Esophagus muscularis mucosa (tissue), 4 donors: Measurements from ENCODE around the gene CCR1. TPM values are rescaled to one million over a fixed set of nuclear protein-coding genes. Genes with fewer than 3 reads are reported as not detected.

Experiments
- DNase-seq: peaks from one replicate; pipeline ENCODE4 v3.0.0-alpha.2; 2017; ENCODE audit errors: extremely low spot score
- H3K27ac ChIP-seq, 4 donors: fragments of 200-600 bp; sonication (generic); replicated peaks in 1 of 4; 1 replicate in 3 of 4; 2 replicates in 1 of 4; pipeline ENCODE4 v1.5.1; 2016 to 2019; ENCODE audit warnings: mild to moderate bottlenecking in 1 of 4
- H3K27me3 ChIP-seq, 4 donors: fragments of 200-600 bp; sonication (generic); one replicate each; pipeline versions ENCODE4 v1.5.1 to v1.6.0; 2016 to 2019
- H3K36me3 ChIP-seq, 4 donors: fragments of 200-600 bp; sonication (generic); one replicate each; pipeline ENCODE4 v1.5.1; 2016 to 2019
- H3K4me1 ChIP-seq, 4 donors: fragments of 200-600 bp; sonication (generic); one replicate each; pipeline ENCODE4 v1.5.1; 2016 to 2019
- H3K4me3 ChIP-seq, 4 donors: fragments of 200-600 bp; sonication (generic); 1 replicate in 2 of 4; 2 replicates in 2 of 4; pipeline ENCODE4 v1.5.1; 2016 to 2019; ENCODE audit warnings: mild to moderate bottlenecking in 4 of 4, moderate library complexity in 1 of 4
- H3K9me3 ChIP-seq, 4 donors: fragments of 200-600 bp; sonication (generic); 1 replicate in 3 of 4; 2 replicates in 1 of 4; pipeline ENCODE4 v1.5.1; 2016 to 2019
- EP300 ChIP-seq: sonication (generic); formaldehyde crosslinking; IDR thresholded peaks from one replicate; pipeline ENCODE4 v1.6.1; 2017; ENCODE audit warnings: antibody characterized with exemption
- POLR2A ChIP-seq: fragments of 450-650 bp; IDR thresholded peaks from one replicate; pipeline ENCODE4 v1.6.1; 2017; ENCODE audit warnings: antibody characterized with exemption, moderate library complexity, mild to moderate bottlenecking, low read depth
- POLR2AphosphoS5 ChIP-seq, 2 donors: sonication (generic); formaldehyde crosslinking; IDR thresholded peaks; one replicate each; pipeline ENCODE4 v1.6.1; 2017; ENCODE audit warnings: antibody characterized with exemption in 2 of 2
- WGBS: methylation state at CpG from one replicate; pipeline ENCODE4 v1.1.5; 2018; 5-methylcytosine and 5-hydroxymethylcytosine counted together
- intact Hi-C: fragments of 100-400 bp; cut with DNase I; formaldehyde crosslinking; loops from one replicate; pipeline ENCODE4 v1.15.1; 2023
- total RNA-seq, 4 donors: library from RNA; depleted of rRNA; stranded (reverse); fragments of >200 nt; gene quantifications; one replicate each; pipeline versions ENCODE4 v1.1.0 to v1.2.1, GENCODE V29; 2016
- TF ChIP-seq, protein P1 (sequence below), 3 experiments: fragments of 200-600 bp in 2 of 3; fragments of 450-650 bp in 1 of 3; sonication (generic) in 2 of 3; IDR thresholded peaks; one replicate each; pipeline ENCODE4 v1.5.1; 2017 to 2019; ENCODE audit warnings: antibody characterized with exemption in 3 of 3, mild to moderate bottlenecking in 2 of 3, moderate library complexity in 1 of 3

CCR1 gene
- total RNA-seq, 4 donors from 2014 or later: 5.3 to 42.1 (median 6.5) TPM

DNA sequence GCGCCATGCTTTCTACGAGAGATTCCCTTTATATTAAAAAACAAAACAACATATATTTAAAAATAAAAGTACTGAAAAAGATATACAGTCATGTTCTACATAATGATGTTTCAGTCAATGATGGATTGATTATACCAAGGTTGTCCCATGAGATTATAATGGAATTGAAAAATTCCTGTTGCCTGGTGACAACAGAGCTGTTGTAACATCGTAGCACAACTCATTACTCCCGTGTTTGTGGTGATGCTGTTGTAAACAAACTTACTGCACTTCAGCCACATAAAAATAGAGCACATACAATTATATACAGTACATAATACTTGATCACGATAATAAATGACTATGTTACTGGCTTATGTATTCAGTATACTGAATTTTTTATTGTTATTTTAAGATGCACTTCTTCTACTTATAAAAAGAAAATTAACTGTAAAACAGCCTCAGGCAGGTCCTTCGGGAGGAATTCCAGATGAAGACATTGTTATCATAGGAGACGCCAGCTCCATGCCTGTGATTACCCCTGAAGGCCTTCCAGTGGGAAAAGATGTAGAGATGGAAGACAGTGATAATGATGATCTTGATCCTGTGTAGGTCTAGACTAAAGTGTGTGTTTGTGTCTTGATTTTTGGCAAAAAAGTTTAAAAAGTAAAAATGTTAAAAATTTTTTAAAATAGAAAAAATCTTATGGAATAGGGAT, 11.7 kb downstream of the CCR1 start:
- TF ChIP-seq EP300 (no peak), POLR2A (no peak), POLR2AphosphoS5 (IDR thresholded peaks at IDR 0.05) (no peak)
- TF ChIP-seq, protein P1, sequence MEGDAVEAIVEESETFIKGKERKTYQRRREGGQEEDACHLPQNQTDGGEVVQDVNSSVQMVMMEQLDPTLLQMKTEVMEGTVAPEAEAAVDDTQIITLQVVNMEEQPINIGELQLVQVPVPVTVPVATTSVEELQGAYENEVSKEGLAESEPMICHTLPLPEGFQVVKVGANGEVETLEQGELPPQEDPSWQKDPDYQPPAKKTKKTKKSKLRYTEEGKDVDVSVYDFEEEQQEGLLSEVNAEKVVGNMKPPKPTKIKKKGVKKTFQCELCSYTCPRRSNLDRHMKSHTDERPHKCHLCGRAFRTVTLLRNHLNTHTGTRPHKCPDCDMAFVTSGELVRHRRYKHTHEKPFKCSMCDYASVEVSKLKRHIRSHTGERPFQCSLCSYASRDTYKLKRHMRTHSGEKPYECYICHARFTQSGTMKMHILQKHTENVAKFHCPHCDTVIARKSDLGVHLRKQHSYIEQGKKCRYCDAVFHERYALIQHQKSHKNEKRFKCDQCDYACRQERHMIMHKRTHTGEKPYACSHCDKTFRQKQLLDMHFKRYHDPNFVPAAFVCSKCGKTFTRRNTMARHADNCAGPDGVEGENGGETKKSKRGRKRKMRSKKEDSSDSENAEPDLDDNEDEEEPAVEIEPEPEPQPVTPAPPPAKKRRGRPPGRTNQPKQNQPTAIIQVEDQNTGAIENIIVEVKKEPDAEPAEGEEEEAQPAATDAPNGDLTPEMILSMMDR (IDR thresholded peaks at IDR 0.05): no peak
- Histone ChIP-seq H3K27me3 (no peaks in the 10 kb centered on the region), H3K36me3 (no peaks in the 10 kb centered on the region), H3K27ac (no peak overlapping the region), H3K4me1 (no peaks in the 10 kb centered on the region), H3K4me3 (no peak overlapping the region), H3K9me3 (peaks cover 0 to 33% (median 14%) of the 10 kb centered on the region in 4 donors)
- 83% methylated on average over 7 of the region's 7 CpGs for WGBS
- no peak for DNase-seq
- intact Hi-C loops: no loop called here

DNA sequence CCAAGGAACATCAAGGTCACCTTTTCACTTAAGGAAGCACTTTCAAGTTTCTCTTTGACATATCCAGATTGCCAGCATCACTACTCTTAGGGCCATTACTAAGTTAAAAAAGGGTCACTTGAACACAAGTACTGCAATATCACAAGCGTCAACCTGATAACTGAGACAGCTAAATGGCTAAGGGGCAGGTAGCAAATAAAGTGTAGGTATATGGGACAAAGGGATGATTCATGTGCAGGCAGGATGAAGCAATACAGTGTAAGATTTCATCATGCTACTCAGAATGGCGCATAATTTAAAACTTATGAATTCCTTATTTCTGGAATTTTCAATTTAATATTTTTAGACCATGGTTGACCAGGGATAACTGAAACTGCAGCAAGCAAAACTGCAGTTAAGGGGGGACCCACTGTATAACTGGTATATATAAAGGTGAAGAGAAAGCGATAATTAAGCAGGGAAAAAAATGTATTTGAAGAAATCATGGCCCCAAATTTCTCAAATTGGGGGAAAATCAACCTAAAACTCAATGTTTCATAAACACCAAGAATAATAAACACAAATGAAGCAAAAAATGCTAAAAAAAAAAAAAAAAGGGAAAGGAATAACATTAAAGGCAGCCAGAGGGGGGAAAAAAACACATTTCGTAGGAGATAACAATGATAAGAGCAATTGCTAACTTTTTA, 13.1 kb downstream of the CCR1 start:
- H3K27me3 ChIP-seq: no peaks in the 10 kb centered on the region
- WGBS: 92% methylated on average over 4 of the region's 4 CpGs
- H3K36me3 ChIP-seq: no peaks in the 10 kb centered on the region
- no peak for TF ChIP-seq POLR2A
- TF ChIP-seq EP300: no peak
- TF ChIP-seq, protein P1 (IDR thresholded peaks at IDR 0.05): no peak
- TF ChIP-seq POLR2AphosphoS5 (IDR thresholded peaks at IDR 0.05): no peak
- H3K4me3 ChIP-seq: no peak overlapping the region
- intact Hi-C loops: no loop called here
- no peak for DNase-seq
- no peak overlapping the region for H3K27ac ChIP-seq
- H3K9me3 ChIP-seq: peaks cover 0 to 33% (median 14%) of the 10 kb centered on the region in 4 donors
- H3K4me1 ChIP-seq: no peaks in the 10 kb centered on the region

DNA sequence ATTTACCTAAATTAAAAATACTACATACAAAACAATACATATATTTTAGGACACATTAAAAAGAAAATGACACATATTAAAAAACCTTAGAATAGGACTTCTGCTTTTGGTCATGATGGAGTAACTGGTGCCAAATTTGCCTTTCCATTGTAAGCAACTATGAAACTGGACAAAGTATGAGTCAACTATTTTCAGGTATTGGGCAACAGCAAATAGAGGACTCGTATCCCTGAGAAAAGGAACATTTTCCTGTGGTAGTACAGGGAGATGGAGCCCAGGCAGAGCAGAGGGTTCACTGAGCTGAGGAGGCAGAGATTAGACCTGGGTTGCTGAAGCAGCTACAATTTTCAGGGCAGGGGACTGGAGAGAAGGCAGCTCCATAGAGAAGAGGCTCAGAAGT, 14.7 kb downstream of the CCR1 start:
- TF ChIP-seq EP300 (no peak), POLR2AphosphoS5 (IDR thresholded peaks at IDR 0.05) (no peak), POLR2A (no peak)
- TF ChIP-seq, protein P1 (IDR thresholded peaks at IDR 0.05): no peak
- 75% methylated on average over 1 of the region's 1 CpG for WGBS
- intact Hi-C loops: no loop called here
- peaks cover 0 to 31% (median 14%) of the 10 kb centered on the region in 4 donors for H3K9me3 ChIP-seq
- H3K4me3 ChIP-seq: no peak overlapping the region
- no peak for DNase-seq
- H3K36me3 ChIP-seq: no peaks in the 10 kb centered on the region
- no peaks in the 10 kb centered on the region for H3K27me3 ChIP-seq
- H3K4me1 ChIP-seq: no peaks in the 10 kb centered on the region
- H3K27ac ChIP-seq: no peak overlapping the region

DNA sequence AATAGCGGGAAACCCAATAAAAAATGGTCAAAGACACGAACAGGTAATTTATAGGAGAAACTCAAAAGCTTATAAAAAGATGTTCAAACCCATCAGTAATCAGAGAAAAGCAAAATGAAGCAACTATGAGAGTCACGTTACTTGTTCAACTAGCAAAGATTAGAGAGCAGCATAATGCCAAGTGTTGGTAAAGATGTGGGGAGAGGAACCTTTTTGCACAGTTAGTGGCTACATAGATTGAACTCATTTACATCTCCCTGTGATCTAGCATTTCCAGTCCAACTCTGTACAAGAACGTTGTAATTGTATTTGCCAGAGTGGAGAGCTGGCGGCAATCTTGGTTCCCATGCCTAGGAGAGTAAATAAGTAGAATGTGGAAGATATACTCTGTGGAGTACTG, 15.2 kb downstream of the CCR1 start:
- TF ChIP-seq, protein P1 (IDR thresholded peaks at IDR 0.05): no peak
- no peak for TF ChIP-seq POLR2AphosphoS5 (IDR thresholded peaks at IDR 0.05)
- TF ChIP-seq POLR2A: no peak
- Histone ChIP-seq H3K36me3 (no peaks in the 10 kb centered on the region), H3K4me1 (no peaks in the 10 kb centered on the region), H3K27ac (no peak overlapping the region), H3K4me3 (no peak overlapping the region), H3K9me3 (peaks cover 0 to 26% (median 14%) of the 10 kb centered on the region in 4 donors), H3K27me3 (no peaks in the 10 kb centered on the region)
- intact Hi-C loops: no loop called here
- no peak for DNase-seq
- 68% methylated on average over 5 of the region's 5 CpGs for WGBS
